ENCODE data around the gene RBFOX2.
A peak's percentile ranks its signal among the peaks of the same experiment; 100 is the strongest.

Gene RBFOX2

DNA sequence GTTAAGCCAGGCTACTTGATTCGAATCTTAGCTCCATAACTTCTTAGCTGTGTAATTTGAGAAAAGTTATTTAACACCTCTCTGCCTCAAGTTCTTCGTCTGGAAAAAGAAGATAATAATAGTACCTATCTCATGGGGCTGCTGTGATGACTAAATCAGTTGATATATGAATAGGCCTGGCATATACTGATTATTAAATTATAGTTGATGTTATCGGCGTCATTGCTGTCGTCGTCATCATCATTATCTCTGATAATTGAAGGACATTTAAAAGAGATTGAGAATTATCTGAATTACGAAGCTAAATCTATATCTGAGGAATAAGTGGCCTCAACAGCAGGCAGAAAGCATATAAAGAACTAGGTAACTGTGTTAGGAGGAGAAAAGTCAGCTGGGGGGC, 165.9 kb downstream of the RBFOX2 start:
- no peak for DNase-seq (ENCODE audit: low read depth)

DNA sequence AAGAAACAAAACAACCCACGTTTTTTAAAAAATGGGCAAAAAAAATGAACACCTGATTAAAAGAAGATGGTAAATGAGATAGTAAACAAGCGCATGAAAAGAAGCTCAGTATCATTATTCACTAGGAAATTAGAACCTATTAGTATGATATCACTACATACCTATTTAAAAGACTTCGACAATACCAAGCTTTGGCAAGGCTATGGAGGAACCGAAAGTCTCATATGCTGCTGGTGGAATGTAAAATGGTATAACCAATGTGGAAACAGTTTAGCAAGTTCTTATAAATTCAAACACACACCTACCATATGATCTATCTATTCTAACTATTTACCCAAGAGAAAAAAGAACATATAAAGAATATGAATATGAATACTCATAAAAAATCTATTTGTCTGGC, 167.2 kb downstream of the RBFOX2 start:
- no peak for DNase-seq (ENCODE audit: low read depth)

DNA sequence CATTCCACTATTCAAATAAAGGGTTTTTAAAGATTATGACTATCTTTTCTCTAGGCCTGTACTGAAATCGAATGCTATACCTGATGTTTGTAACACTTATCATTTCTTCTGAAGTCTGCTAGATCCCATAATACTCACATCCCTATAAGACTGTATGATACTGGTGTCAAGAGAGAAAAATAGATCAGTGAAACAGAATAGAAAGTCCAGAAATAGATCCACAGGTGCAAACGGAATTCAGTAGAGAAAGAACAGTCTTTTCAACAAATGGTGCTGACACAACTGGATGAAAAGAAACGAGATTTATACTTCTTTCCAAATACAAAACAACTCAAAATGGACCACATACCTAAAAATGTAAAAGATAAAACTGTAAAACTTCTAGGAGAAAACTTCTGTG, 167.8 kb downstream of the RBFOX2 start:
- DNase-seq (ENCODE audit: low read depth), result no peak

- no peak for DNase-seq (ENCODE audit: low read depth)
These were observed 168.4 kb downstream of the RBFOX2 start for GRCh38 chr22:35860087-35860733.

GRCh38 chr22:35854334-35854733, 174.3 kb downstream of the RBFOX2 start:
- no peak for DNase-seq (ENCODE audit: low read depth)

DNA sequence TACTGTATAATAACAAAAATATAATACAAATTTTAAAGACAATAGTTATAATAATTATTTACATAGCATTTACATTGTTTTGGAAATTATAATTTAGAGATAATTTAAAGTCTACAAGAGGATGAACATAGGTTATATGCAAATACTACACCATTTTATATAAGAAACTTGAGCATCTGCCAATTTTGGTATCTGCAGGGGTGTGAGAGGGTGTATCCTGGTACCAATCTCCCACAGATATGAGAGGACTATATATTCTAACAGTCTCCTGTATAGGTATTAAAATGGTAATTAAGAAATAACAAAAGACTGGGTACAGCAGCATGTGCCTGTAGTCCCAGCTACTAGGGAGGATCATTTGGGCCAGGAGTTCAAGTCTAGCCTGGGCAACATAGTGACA, 176.5 kb downstream of the RBFOX2 start:
- DNase-seq (ENCODE audit: low read depth), result no peak

DNA sequence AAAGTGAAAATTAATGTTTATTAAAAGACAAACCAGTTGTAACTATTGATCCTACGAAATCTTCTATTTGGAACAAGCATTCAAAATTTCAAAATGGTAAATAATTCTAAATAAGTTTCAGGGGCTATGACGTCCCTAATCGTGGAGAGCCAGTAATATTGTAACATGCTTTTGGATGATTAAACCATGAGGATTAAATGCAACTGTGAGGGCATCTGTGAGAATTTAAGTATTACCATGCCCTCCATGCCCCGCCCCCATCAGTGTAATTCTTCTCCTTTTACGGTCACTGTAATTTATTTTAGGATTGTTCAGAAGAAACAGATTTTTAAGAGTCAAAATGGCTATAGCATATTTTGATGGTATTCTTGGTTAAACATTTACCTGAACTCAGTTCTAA, 177.8 kb downstream of the RBFOX2 start:
- no peak for DNase-seq (ENCODE audit: low read depth)

DNA sequence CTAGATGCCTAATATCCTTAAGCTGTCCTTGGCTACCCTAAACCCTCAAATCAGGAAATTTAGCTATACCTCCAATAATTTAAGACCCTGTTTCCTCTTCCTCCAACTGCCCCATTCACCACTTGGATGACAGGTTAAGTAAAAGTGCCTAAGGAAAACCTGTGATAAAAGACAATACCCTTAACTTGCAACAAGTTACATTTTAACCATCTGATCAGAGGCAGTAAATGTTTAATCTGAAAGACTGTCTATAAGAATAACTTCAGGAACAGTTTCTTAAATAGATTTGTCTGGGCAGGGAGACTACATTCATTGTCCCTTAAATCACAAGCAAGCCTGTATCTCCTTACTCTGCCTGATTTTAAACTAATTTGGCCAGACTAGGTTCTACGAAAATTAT, 181.8 kb downstream of the RBFOX2 start:
- DNase-seq (ENCODE audit: low read depth), result no peak

GRCh38 chr22:35844886-35845285, 183.7 kb downstream of the RBFOX2 start:
- DNase-seq (ENCODE audit: low read depth), result no peak

DNA sequence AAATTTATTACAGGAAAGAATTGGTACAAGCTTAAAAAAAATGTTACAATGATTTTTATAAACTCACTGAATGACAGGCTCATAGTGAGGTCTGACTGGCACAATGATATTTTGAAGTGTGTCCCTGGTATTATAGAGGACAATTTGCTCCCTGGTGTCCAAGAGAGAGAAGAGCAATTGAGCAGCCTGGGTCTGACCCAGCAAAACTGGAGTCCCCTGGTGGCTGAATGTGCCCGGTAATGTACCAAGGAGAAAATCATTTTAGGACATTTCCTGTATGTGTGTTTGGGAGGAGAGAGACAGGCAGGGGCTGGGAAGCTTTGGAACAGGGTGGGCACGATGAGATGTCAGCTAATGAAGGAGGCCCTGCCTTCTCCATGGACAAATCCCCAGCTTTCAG, 185.7 kb downstream of the RBFOX2 start:
- DNase-seq (ENCODE audit: low read depth), result no peak

GRCh38 chr22:35842519-35842913, 186.1 kb downstream of the RBFOX2 start:
- no peak for DNase-seq (ENCODE audit: low read depth)

GRCh38 chr22:35841907-35842518, 186.6 kb downstream of the RBFOX2 start:
- no peak for DNase-seq (ENCODE audit: low read depth)

- DNase-seq (ENCODE audit: low read depth), result peak; percentile 42
These were observed 188.3 kb downstream of the RBFOX2 start for GRCh38 chr22:35840302-35840739.

- no peak for DNase-seq (ENCODE audit: low read depth)
These were observed 188.8 kb downstream of the RBFOX2 start for GRCh38 chr22:35839841-35840301.

DNA sequence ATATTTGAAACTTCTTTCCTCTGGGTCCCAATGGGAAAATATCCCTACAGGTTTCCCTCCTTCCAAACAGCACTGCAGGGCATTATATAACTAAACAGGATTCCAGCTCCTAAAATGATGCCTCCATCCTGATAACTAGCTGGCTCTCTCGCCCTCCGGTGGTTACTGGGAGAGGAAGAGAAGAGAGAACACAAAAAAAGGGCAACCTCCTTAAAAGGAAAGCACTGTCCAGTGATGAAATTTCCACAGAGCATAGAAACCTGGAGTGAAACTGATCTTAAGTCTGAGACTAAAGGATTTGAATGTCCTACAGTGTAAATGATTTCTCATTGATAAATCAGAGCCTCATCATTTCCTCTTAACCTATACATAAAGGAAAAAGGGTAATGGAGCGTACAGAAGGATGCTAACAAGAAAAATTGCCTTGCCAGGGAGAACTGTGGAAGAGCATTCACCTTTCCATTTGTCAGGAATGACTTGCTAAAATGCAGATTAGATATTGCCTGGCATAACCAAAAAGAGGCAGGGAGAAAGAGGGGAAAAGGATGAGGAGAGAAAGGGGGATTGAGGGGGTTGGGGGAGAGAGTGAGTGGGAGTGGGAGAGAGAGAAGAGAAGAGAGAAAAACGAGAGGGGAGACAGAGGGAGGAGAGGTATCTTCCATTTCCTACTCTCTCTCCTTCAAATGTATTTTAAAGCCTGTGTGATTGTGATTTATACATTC, 189.6 kb downstream of the RBFOX2 start:
- no peak for DNase-seq (ENCODE audit: low read depth)

DNA sequence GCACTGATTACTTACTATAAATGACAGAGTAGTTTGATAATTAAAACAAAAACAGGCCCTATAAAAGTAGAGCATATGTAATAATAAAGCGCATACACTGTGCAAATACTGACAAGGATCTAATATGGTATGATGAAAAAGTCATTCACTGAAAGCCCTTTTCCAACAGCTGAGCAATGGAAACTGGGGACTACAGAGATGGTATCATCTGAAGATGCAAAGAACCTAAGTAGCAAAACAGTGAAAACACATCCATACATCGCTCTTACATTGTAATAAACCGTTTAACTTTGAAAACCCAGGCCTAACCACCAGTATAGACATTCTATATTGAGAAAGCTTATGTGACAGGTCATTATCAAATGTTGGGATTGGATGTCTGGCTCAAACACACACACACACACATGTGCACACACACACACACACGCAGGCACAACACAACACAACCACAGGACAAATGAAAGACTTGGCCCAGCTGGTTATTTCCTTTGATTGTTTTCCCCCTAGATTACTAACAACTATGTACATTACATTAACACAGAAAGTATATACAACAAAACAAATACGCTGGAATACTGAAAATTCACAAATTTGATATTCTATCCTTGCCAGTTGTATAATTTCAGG, 191.4 kb downstream of the RBFOX2 start:
- no peak for DNase-seq (ENCODE audit: low read depth)

- DNase-seq (ENCODE audit: low read depth), result no peak
These were observed 192.5 kb downstream of the RBFOX2 start for GRCh38 chr22:35835998-35836691.

DNA sequence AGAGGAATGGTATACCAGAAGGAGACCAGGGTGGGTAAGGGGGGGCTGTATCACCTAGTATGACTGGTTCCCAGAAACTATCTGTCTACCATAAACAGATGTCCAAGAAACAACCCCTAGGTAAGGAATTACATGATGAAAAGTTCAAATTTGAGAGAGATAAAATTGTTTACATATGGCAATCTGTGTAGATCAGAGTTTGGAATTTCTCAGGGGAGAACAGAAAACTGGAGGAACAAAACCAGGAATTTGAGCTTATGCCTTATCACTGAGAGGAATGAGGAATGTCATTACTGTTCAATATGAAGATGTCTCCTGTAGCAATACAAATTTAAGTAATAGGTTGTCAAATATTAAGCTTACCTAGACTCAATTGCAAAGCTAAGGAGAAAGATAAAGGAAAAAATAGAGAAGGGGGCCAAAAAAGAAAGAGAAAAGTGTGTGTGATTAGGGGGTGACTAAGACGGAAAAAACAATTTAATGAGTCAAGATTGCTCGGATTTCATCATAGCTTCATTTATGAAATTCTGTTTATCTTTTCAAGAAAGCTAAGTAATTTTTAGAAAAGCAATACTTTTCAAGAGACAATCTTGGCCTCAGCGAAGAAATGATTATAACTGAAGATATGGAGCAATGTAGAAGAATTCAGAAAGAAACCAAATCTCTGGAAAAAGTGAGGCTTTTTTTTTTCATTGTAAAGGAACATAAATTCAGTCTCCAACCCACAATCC, 193.2 kb downstream of the RBFOX2 start:
- no peak for DNase-seq (ENCODE audit: low read depth)

DNA sequence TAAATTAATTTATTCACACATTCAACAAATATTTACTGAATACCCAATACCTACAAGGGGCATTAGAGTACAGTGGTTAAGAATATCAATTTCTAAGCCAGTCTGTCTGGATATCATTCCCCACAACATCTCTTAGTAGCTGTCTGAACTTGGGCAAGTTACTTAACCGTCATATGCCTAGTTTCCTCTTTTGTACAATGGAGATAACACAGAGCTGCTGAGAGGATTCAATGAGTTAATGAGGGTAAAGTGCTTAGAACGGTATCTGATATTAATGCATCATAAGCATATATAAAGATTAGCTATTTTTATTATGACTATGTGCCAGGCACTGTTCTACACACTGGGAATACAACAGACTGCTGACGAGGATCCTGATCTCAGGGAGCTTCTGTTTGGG, 194.6 kb downstream of the RBFOX2 start:
- DNase-seq (ENCODE audit: low read depth), result no peak

DNA sequence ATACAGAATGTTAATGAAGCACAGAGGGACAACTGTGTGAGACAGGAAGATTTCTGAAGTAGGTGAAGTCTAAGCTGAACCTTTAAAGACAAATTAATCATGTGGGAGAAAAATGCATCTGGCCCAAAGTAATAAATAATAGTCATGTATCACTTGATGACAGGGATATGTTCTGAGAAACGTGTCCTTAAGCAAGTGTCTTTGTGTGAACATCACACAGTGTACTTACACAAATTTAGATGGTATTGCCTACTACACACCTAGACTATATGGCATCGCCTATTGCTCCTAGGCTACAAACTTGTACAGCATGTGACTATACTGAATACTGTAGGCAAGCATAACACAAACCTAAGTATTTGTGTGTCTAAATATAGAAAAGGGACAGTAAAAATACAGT, 198.3 kb downstream of the RBFOX2 start:
- DNase-seq (ENCODE audit: low read depth), result no peak

DNA sequence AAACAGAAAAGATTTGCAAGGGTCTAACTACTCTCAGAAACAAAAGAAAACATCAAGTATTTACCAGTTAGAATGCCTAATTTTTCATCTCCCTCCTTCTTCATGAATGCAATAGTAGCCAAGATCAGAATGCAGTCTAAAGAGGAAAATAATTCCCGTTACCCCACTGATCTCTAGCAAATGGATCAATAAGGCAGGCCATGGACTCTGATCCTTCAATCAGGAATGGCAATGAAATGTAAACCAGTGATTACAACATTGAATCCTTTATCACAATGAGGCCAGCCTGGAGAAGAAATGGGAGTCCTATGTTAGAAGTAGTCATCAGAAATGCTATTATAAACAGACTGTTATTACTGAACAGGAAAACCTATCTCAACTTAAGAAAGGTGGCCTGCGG, 204.4 kb downstream of the RBFOX2 start:
- no peak for DNase-seq (ENCODE audit: low read depth)

GRCh38 chr22:35821654-35822053, 207.0 kb downstream of the RBFOX2 start:
- DNase-seq (ENCODE audit: low read depth), result no peak
